ENCODE measurements around the gene KRTAP23-1.

Gene KRTAP23-1

GRCh38 chr21:30315701-30316100, 32.7 kb downstream of the KRTAP23-1 start:
- Histone ChIP-seq H3K4me1 (ENCODE audit: control insufficient read depth in 1 of 2, insufficient read depth in 1 of 2, low read depth in 1 of 2, low read length in 1 of 2) (no peaks in the 10 kb centered on the region), H3K27me3 (no peaks in the 10 kb centered on the region), H3K27ac (no peak overlapping the region), H3K36me3 (no peaks in the 10 kb centered on the region), H3K4me3 (ENCODE audit: low read depth in 1 of 2, low read length in 1 of 2) (no peak overlapping the region), H3K9me3 (no peaks in the 10 kb centered on the region)
- TF ChIP-seq CTCF (IDR thresholded peaks at IDR 0.05): no peak

GRCh38 chr21:30306884-30307283, 41.5 kb downstream of the KRTAP23-1 start:
- no peak for TF ChIP-seq CTCF (IDR thresholded peaks at IDR 0.05)
- Histone ChIP-seq H3K9me3 (no peaks in the 10 kb centered on the region), H3K4me3 (ENCODE audit: low read depth in 1 of 2, low read length in 1 of 2) (no peak overlapping the region), H3K27me3 (no peaks in the 10 kb centered on the region), H3K27ac (no peak overlapping the region), H3K4me1 (ENCODE audit: control insufficient read depth in 1 of 2, insufficient read depth in 1 of 2, low read depth in 1 of 2, low read length in 1 of 2) (no peaks in the 10 kb centered on the region), H3K36me3 (no peaks in the 10 kb centered on the region)

- no peaks in the 10 kb centered on the region for H3K4me1 ChIP-seq (ENCODE audit: control insufficient read depth in 1 of 2, insufficient read depth in 1 of 2, low read depth in 1 of 2, low read length in 1 of 2)
- no peak for TF ChIP-seq CTCF (IDR thresholded peaks at IDR 0.05)
- H3K4me3 ChIP-seq (ENCODE audit: low read depth in 1 of 2, low read length in 1 of 2): no peak overlapping the region
- no peaks in the 10 kb centered on the region for H3K9me3 ChIP-seq
- no peak overlapping the region for H3K27ac ChIP-seq
- no peaks in the 10 kb centered on the region for H3K36me3 ChIP-seq
- H3K27me3 ChIP-seq: no peaks in the 10 kb centered on the region
These were observed 43.3 kb downstream of the KRTAP23-1 start for GRCh38 chr21:30305136-30305535.
